NCI-H2029 (cell line): Measurements from ENCODE around the gene SASH1.

Experiments used
- DNase-seq: peaks from one replicate; lab custom pipeline; 2025; lab: John Stamatoyannopoulos, UW

SASH1 gene

DNA sequence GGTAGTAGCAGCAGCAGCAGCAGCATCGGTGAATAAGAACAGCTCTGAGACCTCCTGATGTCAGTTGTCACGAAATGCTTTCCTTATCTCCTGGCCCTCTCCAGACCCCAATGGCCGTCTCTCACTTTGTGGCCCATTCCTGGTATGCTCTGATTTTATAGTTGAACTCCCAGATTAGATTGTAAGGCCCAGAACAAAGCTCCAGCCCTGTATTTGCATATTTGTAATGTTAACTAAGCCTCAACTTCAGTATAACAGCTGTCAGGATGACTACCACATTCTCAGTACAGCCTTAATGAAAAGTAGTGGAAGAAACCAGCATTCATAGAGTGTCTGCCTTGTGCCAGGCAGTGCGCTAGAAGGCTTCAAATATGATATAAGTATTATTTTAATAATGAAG lies 180.9 kb downstream of the SASH1 start:
- DNase-seq: no peak

GRCh38 chr6:148524471-148524882 lies 181.8 kb downstream of the SASH1 start:
- no peak for DNase-seq

DNA sequence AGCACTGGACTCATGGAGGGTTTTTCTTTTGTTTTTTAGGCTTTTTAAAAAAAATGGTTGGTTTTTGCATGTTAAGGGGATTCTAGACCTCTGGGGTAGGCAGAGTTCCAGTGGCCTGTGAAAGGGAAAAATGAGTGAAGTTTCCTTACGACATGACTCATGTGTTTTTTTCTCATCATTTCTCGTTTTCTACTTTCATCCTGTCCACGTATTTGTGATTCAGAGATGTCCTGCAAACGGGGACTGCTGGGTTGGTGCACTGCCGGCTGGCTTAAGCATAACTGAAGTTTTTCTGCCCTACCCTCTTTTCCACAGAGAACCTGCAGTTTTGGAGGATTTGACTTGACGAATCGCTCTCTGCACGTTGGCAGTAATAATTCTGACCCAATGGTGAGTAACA lies 182.3 kb downstream of the SASH1 start:
- DNase-seq: no peak

- DNase-seq: no peak
These were observed 182.8 kb downstream of the SASH1 start for GRCh38 chr6:148525453-148525852.

- DNase-seq: no peak
These were observed 183.5 kb downstream of the SASH1 start for GRCh38 chr6:148526145-148526544.

GRCh38 chr6:148528292-148528691 lies 185.7 kb downstream of the SASH1 start:
- DNase-seq: no peak

DNA sequence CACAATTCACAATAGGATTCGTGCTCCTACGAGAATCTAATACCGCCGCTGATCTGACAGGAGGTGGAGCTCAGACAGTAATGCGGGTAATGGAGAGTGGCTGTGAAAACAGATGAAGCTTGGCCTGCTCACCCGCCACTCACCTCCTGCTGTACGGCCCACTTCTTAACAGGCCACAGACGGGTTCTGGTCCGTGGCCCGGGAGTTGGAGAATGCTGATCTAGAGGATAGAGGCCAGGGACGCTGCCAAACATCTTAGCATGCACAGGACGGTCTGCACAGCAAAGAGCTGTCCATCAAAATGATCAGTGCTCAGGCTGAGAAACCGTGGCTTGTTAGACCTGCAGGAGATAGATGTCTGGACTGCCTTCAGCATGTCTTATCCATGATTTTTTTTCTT lies 186.4 kb downstream of the SASH1 start:
- DNase-seq: no peak

- DNase-seq: no peak
These were observed 187.8 kb downstream of the SASH1 start for GRCh38 chr6:148530394-148530953.

DNA sequence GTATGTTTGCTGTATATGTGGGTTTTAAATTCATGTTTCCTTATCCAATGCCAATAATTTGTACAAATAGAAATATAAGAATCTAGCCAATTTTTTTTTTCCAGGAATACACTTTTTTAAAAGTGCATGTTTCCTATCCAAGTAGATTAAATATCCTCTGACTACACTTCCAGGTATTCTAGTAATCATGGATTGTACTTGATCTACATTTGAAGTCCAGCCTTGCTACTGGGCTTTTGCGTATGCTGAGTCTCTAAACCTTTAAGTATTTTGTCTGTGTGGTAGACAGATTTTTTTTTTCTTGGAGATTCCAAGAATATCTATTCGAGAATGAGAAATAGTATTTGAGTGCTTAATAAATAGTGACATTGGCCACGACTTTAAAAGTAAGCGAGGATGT lies 188.3 kb downstream of the SASH1 start:
- DNase-seq: no peak

- DNase-seq: no peak
These were observed 190.1 kb downstream of the SASH1 start for GRCh38 chr6:148532698-148533097.

DNA sequence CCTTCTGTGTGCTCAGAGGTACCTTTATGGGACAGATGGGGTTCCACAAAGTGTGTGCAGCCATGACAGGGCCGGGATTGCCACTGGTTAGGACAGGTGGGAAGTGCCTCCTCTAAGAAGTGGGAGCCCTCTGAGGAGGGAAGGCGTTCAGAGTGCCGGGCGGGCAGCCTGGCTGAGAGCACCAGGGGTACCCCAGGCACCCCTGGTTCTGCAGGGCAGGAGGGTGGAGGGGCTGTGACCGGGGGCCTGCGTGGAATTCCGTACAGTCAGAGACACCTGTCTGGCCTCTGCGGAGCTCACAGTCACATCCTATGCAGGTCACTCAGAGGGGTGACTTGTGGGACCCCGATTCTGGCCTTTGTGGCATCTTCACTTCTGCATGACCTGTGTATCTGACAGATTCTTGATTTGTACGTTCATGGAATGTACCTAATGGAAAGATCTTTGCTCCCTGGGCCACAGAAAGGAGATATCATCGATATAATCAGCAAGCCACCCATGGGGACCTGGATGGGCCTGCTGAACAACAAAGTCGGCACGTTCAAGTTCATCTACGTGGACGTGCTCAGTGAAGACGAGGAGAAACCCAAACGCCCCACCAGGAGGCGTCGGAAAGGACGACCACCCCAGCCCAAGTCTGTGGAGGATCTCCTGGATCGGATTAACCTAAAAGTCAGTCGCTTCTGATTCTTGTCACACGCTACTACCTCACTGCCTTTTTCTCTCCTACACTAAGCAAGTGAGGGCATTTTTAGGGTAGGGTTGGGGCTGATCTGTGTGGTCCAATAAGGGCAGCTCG lies 190.9 kb downstream of the SASH1 start:
- DNase-seq: no peak

DNA sequence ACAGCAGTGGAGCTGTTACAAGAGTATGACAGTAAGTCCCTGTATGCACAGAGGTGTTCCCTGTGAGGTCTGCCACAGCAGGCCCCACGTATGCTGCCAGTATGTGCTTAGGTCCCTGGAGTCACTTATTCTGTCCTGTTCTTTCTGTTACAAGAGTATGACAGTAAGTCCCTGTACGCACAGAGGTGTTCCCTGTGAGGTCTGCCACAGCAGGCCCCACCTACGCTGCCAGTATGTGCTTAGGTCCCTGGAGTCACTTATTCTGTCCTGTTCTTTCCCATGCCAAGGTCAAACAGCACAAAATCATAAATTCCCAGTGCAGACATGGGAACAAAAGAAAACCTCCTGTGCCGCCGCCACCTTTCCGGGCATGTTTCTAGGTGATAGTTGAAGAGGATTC lies 192.2 kb downstream of the SASH1 start:
- DNase-seq: no peak

DNA sequence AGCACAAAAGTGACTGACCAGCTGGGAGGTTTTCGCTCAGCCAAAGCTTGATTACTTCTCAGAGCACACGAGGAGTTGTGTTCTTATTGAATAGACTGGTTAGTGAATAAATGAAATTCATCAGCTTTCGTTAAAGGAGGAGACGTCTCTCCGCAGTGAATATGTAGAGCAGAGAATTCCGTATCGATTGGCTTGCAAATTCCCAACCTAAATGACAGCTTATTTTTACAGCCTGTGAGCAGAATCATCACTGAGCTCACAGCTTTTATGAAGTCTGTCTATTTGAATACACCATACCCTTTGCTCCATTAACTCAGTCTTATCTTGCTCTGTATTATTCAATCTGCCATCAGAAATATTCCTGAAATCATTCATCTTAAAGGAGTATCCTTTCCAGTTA lies 192.7 kb downstream of the SASH1 start:
- no peak for DNase-seq

DNA sequence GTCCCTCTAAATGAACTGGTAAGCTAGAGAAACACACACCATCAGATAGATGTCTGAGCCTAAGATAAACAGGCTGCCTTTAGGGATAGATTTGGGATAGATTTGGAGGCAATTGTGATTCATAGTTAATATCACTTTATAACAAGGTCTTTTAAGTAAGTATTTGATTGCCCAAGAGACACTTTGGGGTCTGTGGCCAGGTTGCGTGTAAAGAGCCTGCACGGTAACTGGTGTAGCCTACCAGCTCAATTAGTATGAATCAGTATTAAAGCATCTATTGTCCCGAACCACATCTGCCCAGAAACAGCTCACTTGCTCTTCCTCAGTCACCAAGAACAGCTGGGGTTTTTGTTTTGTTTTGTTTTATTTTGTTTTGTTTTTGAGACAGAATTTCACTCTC lies 193.3 kb downstream of the SASH1 start:
- no peak for DNase-seq

DNA sequence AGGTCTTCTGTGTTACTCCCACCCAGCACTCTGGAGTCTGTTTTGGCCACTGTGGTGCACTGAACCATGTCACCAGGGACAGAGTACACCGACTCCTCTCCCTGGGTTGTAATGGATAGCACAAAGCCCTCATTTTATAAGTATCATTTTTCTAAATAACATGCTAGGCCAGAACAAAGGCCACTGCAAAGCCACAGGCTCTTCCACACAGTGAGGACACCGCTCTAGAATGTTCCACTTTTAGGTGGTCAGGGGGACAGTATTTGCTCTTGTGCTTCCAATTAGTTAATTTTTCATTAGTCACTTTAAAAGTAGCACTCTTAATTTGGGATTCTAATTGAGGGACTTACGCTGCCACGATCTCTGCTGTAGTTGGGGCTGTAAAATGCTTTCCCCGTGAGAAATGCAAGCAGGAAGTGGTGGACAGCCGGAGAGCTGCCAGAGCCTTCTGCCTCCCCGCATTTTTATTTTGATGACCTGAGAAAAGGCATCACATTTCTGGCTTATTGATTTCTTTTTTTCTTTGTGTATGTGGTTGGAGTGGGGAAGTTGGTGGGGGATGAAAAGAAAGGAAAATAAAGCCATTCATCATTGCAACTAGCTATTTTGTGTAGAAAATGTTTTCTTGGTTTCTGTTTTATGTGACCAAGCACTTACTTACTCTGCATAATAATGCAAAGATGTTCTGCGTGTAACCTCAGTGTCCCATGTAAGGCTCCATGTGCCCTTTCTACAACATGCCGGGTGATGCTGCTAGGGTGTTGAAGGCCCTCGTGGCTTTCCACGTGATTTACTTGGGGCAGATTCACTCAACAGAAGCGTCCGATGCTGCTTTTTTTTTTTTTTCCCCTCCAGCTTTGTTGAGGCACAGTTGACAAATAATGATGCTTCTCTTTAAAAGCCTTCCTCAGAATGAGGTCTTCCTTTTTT lies 195.9 kb downstream of the SASH1 start:
- peak; percentile 9 for DNase-seq

DNA sequence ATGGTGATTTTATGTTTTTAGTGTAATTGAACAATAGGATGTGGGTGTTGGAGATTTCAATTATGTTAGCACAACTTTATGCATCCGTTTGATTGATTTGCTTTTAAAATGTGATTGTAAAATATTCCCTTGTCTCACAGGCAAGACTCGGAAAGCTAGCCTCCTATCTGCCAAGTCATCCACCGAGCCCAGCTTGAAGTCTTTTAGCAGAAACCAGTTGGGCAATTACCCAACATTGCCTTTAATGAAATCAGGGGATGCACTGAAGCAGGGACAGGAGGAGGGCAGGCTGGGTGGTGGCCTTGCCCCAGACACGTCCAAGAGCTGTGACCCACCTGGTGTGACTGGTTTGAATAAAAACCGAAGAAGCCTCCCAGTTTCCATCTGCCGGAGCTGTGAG lies 200.9 kb downstream of the SASH1 start:
- DNase-seq: no peak

- DNase-seq: no peak
These were observed 201.8 kb downstream of the SASH1 start for GRCh38 chr6:148544421-148544820.

- DNase-seq: no peak
These were observed 203.3 kb downstream of the SASH1 start for GRCh38 chr6:148545901-148546300.

DNA sequence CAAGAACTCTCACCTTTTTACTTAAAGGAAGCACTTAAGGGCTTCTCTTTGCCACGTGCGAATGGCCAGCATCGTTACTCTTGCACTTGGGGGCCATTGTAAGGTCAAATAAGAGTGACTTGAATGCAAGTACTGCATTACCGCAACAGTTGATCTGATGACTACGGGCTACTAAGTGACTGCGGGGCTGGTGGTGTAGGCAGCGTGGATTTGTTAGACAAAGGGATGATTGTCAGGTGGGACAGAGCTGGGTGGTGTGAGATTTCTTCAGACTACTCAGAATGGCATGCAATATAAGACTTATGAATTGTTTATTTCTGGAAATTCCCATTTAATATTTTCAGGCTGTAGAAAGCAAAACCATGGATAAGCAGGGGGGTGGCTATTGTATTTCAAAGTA lies 204.5 kb downstream of the SASH1 start:
- no peak for DNase-seq

GRCh38 chr6:148548065-148548748 lies 205.6 kb downstream of the SASH1 start:
- no peak for DNase-seq

DNA sequence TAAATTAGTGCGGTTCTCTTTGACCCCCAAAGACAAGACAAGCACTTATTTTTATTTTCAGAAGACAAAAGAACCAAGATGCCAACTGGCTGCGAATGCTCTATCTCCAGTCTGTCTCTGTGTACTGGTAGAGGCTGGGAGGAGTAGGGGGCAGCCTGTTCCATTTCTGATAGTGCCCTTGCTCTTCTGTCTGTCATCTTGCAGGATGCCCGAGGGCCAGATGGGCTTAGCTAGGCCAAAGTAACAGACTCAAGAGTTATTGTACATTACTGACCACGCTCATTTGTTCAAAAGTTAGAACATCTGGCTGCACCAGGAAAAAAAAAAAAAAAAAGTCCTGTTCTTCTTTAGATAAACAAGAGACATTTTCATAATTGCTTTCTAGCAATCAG lies 206.1 kb downstream of the SASH1 start:
- DNase-seq: no peak

DNA sequence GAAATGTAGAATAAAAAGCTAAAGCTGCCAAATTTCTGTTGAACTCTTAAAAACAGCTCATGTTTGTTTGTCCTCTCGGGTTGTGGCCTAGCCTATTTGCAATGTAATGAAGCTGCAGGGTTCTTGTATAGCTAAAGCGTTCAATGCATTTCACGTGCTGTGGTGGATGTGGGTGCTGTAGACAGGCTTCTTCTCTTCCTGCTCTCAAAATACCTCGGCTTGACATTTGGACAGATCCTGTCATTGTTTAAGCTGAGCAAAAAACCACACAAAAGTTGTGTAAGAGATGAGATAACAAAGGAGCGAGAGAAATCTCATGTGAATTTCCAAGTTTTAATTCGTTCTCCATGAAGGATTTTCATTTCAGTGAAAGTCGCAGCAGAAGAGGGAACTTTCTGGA lies 207.9 kb downstream of the SASH1 start:
- no peak for DNase-seq
